RWPE1 (cell line): ENCODE results near the gene CABP7.

ENCODE experiments used
- CTCF ChIA-PET: fragments of 350-600 bp; sonication (Branson Sonifier 250); formaldehyde crosslinking; extraction: SDS; loops from one replicate; lab custom pipeline; 2021; lab: Yijun Ruan, JAX
- POLR2A ChIA-PET: fragments of 400-600 bp; formaldehyde crosslinking; extraction: SDS; loops from one replicate; lab custom pipeline; 2020; ENCODE audit warnings: antibody characterized with exemption; ENCODE audit not compliant: low non-redundant PET; lab: Yijun Ruan, JAX
- DNase-seq: peaks from one replicate; pipeline ENCODE4 v3.0.0; 2012; ENCODE audit warnings: low spot score
- H3K27ac ChIP-seq: fragments of 450-650 bp; 2 replicates; pipeline ENCODE4 v1.5.1; 2017
- TF ChIP-seq, protein P1 (sequence below): fragments of 450-650 bp; conservative IDR thresholded peaks from 2 replicates; pipeline ENCODE4 v1.5.1; 2017; ENCODE audit warnings: low read depth, mild to moderate bottlenecking

The CABP7 gene

GRCh38 chr22:29765905-29766631 is 46.3 kb downstream of the CABP7 start:
- ChIA-PET CTCF (interaction anchor here (0.7 to 1.0 kb wide), 2 partner anchors 323 to 993 kb away, joined by 3 to 8 read pairs; partner anchors contain the start of gene CCDC117), POLR2A (interaction anchor here (0.6 to 1.1 kb wide), 2 partner anchors 15 to 84 kb away, joined by 3 to 4 read pairs; no protein-coding TSS in a partner anchor)
- TF ChIP-seq, protein P1, sequence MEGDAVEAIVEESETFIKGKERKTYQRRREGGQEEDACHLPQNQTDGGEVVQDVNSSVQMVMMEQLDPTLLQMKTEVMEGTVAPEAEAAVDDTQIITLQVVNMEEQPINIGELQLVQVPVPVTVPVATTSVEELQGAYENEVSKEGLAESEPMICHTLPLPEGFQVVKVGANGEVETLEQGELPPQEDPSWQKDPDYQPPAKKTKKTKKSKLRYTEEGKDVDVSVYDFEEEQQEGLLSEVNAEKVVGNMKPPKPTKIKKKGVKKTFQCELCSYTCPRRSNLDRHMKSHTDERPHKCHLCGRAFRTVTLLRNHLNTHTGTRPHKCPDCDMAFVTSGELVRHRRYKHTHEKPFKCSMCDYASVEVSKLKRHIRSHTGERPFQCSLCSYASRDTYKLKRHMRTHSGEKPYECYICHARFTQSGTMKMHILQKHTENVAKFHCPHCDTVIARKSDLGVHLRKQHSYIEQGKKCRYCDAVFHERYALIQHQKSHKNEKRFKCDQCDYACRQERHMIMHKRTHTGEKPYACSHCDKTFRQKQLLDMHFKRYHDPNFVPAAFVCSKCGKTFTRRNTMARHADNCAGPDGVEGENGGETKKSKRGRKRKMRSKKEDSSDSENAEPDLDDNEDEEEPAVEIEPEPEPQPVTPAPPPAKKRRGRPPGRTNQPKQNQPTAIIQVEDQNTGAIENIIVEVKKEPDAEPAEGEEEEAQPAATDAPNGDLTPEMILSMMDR, result no peak
- no peak for DNase-seq
- peak overlapping the region; percentile 84 for H3K27ac ChIP-seq

DNA sequence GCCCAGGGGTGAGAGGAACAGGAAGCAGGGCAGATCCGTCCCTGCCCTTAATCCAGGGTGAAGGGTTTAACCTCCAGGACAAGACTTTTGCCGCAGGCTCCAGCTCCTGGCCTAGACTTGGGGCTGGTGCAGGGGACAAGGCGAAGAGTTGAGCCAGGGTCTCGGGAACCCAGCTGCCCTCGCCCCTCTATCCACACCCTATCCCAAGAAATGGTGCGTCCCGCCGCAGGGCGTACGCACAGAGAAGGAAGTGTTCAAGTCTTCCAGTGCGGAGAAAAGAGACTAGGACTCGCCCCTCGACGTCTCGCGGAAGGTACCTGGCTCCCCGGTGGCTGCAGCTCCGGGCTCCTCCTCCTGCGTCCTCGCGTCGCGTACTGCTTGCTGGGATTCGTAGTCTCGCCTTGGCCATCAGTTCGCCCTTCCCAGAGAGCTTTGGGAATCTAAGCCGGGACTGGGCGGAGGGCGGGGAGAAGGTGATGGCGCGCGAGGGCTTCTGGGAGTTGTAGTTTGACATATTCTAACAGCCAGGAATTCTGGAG is 46.9 kb downstream of the CABP7 start, which contains the start of gene ZMAT5:
Gene ZMAT5, minus strand, starts transcription at position 376 of the 539 bp plus-strand sequence. CDS start 18,463 bp downstream, outside the sequence.
- DNase-seq, result peak; percentile 95
- ChIA-PET POLR2A (interaction anchor here (1.1 kb wide), 1 partner anchor 15 kb away, joined by 4 read pairs; no protein-coding TSS in a partner anchor), CTCF (interaction anchor here (0.6 to 1.0 kb wide), 3 partner anchors 322 to 994 kb away, joined by 3 to 8 read pairs (median 4); partner anchors contain the start of gene CCDC117)
- peak within 1 kb of the TSS; percentile 84 for H3K27ac ChIP-seq
- TF ChIP-seq, protein P1, result no peak

DNA sequence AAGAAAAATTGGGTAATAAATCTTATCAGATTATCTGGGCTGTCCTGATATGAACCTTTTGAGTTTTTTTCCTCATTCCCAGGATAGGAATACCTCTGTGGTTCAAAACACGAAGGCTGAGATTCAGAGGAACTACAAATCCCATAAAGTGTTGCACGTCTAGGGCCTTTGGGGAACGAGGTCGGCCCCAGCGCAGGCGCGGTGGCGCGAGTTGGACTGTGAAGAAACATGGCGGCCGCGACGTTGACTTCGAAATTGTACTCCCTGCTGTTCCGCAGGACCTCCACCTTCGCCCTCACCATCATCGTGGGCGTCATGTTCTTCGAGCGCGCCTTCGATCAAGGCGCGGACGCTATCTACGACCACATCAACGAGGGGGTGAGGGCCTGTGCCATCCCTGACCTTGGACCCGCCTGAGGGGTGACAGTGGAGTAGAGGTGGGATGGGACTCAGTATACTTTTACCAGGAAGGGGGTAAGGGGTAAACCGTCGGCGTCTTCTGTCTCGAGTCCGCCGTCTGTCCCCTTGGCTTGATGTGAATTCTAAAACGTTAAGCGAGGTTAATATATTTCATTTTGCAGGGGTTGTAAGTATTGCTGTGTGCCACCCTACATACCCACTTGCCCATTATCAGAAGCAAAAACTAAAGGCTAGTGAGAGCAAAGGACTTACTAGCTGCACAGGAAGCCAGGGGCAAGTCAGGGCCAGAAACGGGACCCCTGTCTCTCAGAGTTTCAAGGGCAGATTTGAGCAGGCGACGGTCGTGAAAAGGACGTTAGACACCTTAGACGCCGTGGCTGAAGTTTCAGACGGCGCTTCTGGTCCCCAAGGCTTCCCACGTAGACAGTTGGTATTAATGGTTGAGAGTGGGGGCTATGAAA is 47.6 kb downstream of the CABP7 start, which contains the start of gene UQCR10:
Gene UQCR10, plus strand, starts transcription at position 199 of the 881 bp plus-strand sequence. Its CDS starts 30 bp downstream, at position 229.
- ChIA-PET POLR2A (no interaction called here), CTCF (interaction anchor here (0.6 to 1.0 kb wide), 3 partner anchors 321 to 995 kb away, joined by 3 to 8 read pairs (median 4); partner anchors contain the start of gene CCDC117)
- DNase-seq, result peak; percentile 88
- TF ChIP-seq, protein P1, result no peak
- H3K27ac ChIP-seq, result peak within 1 kb of the TSS; percentile 84

- POLR2A ChIA-PET, result no interaction called here
- DNase-seq, result no peak
- peak overlapping the region; percentile 84 for H3K27ac ChIP-seq
- CTCF ChIA-PET, result no interaction called here
- TF ChIP-seq, protein P1, result no peak
These were observed 48.4 kb downstream of the CABP7 start for GRCh38 chr22:29768052-29768693.

DNA sequence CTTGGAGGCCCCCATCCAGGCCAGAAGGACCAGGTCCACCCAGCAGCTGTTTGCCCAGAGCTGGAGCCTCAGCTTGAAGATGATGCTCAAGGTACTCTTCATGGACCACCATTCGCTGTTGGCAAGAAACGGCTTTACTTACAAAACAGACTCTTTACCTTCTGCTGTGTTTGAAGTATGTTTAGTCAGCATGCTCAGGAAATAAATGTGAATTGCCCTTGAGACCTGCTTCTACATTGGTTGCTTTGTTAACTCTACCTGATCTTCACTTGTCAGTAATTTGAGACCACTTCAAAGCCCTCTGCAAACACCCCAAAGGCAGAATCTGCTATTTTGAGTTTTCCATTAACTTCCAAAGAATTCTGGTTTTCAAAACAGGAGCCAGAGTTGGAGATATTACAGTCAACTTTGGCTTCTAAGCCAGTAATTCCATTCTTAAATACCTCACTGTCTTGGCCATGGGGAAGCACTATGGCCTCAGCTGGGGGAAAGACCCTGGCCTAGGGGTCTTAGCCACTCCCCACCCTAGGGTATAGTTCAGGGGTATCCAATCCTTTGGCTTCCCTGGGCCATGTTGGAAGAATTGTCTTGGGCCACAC is 50.0 kb downstream of the CABP7 start:
- no peak overlapping the region for H3K27ac ChIP-seq
- ChIA-PET POLR2A (no interaction called here), CTCF (interaction anchor here (0.6 kb wide), 2 partner anchors 89 to 100 kb away, joined by 3 to 4 read pairs; no protein-coding TSS in a partner anchor)
- DNase-seq, result no peak
- TF ChIP-seq, protein P1, result no peak
